HS-5 (cell line): ENCODE data around the gene MMEL1.
"Not testable (repeated sequence)": the region's sequence is repeated elsewhere in the genome, so short reads cannot be mapped to it uniquely, and the experiment has no call there.

Experiments
- DNase-seq: peaks from one replicate; pipeline ENCODE4 v3.0.0-alpha.2; 2012; ENCODE audit warnings: low read depth

MMEL1 gene

GRCh38 chr1:2557482-2558400, 75.1 kb downstream of the MMEL1 start:
- no peak for DNase-seq

GRCh38 chr1:2556678-2557481, 75.9 kb downstream of the MMEL1 start:
- no peak for DNase-seq

GRCh38 chr1:2556277-2556677, 76.5 kb downstream of the MMEL1 start, which contains the start of gene TNFRSF14:
TSS of gene TNFRSF14 (plus strand) at chr1:2556371. CDS start at chr1:2556665, 294 bp downstream.
- DNase-seq, result peak; percentile 15

GRCh38 chr1:2555634-2556276, 77.1 kb downstream of the MMEL1 start:
- peak; percentile 3 for DNase-seq

- DNase-seq, result no peak
These were observed 78.0 kb downstream of the MMEL1 start for GRCh38 chr1:2554621-2555387.

GRCh38 chr1:2553871-2554620, 78.8 kb downstream of the MMEL1 start:
- DNase-seq, result no peak

- not testable (repeated sequence) for DNase-seq
These were observed 79.7 kb downstream of the MMEL1 start for GRCh38 chr1:2553076-2553475.

GRCh38 chr1:2552189-2552588, 80.6 kb downstream of the MMEL1 start:
- DNase-seq, result no peak

- DNase-seq, result not testable (repeated sequence)
These were observed 81.3 kb downstream of the MMEL1 start for GRCh38 chr1:2551544-2551943.

- not testable (repeated sequence) for DNase-seq
These were observed 82.4 kb downstream of the MMEL1 start for GRCh38 chr1:2550309-2550861.

- DNase-seq, result not testable (repeated sequence)
These were observed 83.3 kb downstream of the MMEL1 start for GRCh38 chr1:2549367-2550029.

GRCh38 chr1:2548068-2548589, 84.7 kb downstream of the MMEL1 start:
- DNase-seq, result no peak

GRCh38 chr1:2547210-2548067, 85.4 kb downstream of the MMEL1 start:
- DNase-seq, result no peak

- DNase-seq, result no peak
These were observed 86.2 kb downstream of the MMEL1 start for GRCh38 chr1:2546515-2547209.

GRCh38 chr1:2545754-2546514, 86.9 kb downstream of the MMEL1 start:
- no peak for DNase-seq

GRCh38 chr1:2544875-2545640, 87.8 kb downstream of the MMEL1 start:
- DNase-seq, result no peak
